OCI-LY3 (cell line): ENCODE results near the gene SLC39A3.

Experiments
- H2AFZ ChIP-seq: fragments of 200-600, 300-600 bp; shearing (Covaris generic); 2 replicates; pipeline ENCODE4 v1.6.0; 2014; ENCODE audit warnings: antibody characterized with exemption, low read depth, low read length
- H3K27ac ChIP-seq: fragments of 200-600, 300-600 bp; sonication (generic); 2 replicates; pipeline ENCODE4 v1.5.1; 2014; ENCODE audit warnings: mild to moderate bottlenecking, low read length, moderate library complexity, mixed read lengths
- H3K27me3 ChIP-seq: fragments of 200-600, 300-600 bp; sonication (generic); 2 replicates; pipeline ENCODE4 v1.6.1; 2014; ENCODE audit warnings: low read depth, low read length, mixed read lengths
- H3K36me3 ChIP-seq: fragments of 200-600, 300-600 bp; sonication (generic); replicated peaks from 2 replicates; pipeline ENCODE3; 2014; ENCODE audit warnings: low read depth, low read length, mixed read lengths
- H3K4me1 ChIP-seq: fragments of 300-600, 200-600 bp; sonication (generic); 2 replicates; pipeline ENCODE4 v1.6.1; 2014; ENCODE audit warnings: low read length, mixed read lengths
- H3K4me2 ChIP-seq: fragments of 200-600, 300-600 bp; sonication (generic); 2 replicates; pipeline ENCODE4 v1.6.1; 2014; ENCODE audit warnings: low read length, mixed read lengths
- H3K4me3 ChIP-seq: fragments of 300-600, 200-600 bp; sonication (generic); 2 replicates; pipeline ENCODE4 v1.5.1; 2014; ENCODE audit warnings: antibody characterized with exemption, mild to moderate bottlenecking, low read length, moderate library complexity
- H3K79me2 ChIP-seq: fragments of 300-600, 200-600 bp; shearing (Covaris generic); 2 replicates; pipeline ENCODE4 v1.6.1; 2014; ENCODE audit warnings: mild to moderate bottlenecking, low read length, mixed read lengths
- H3K9ac ChIP-seq: fragments of 300-600, 200-600 bp; shearing (Covaris generic); 2 replicates; pipeline ENCODE4 v1.6.0; 2014; ENCODE audit warnings: mild to moderate bottlenecking, low read length, moderate library complexity
- H3K9me3 ChIP-seq: fragments of 200-600, 300-600 bp; shearing (Covaris generic); 2 replicates; pipeline ENCODE4 v1.6.1; 2014; ENCODE audit warnings: low read length, mixed read lengths; ENCODE audit not compliant: insufficient read depth
- H4K20me1 ChIP-seq: fragments of 200-600, 300-600 bp; sonication (generic); 2 replicates; pipeline ENCODE4 v1.6.1; 2016; ENCODE audit warnings: low read length, mixed read lengths; ENCODE audit not compliant: insufficient read depth
- CTCF ChIP-seq: fragments of 200-600, 300-600 bp; sonication (generic); IDR thresholded peaks from 2 replicates; pipeline ENCODE4 v1.5.1; 2014; ENCODE audit warnings: antibody characterized with exemption, low read length, low read depth
- EZH2phosphoT487 ChIP-seq: fragments of 200-600 bp; shearing (Covaris generic); IDR thresholded peaks from 2 replicates; pipeline ENCODE4 v1.6.1; 2018; ENCODE audit warnings: antibody characterized with exemption, mixed run types, low read depth

Gene SLC39A3

GRCh38 chr19:2699413-2700140 is 40.2 kb downstream of the SLC39A3 start:
- Histone ChIP-seq H3K4me3 (no peak overlapping the region), H3K9ac (no peak overlapping the region), H3K79me2 (no peaks in the 10 kb centered on the region), H3K4me1 (peaks cover 22% of the 10 kb centered on the region), H3K27ac (peak overlapping the region; percentile 62), H3K4me2 (peak overlapping the region; percentile 67), H3K9me3 (no peaks in the 10 kb centered on the region), H4K20me1 (no peaks in the 10 kb centered on the region), H3K36me3 (no peaks in the 10 kb centered on the region), H2AFZ (no peak overlapping the region), H3K27me3 (peaks cover 13% of the 10 kb centered on the region; the same call in 1 of the 2 replicates)
- TF ChIP-seq CTCF (no peak), EZH2phosphoT487 (no peak)

GRCh38 chr19:2694196-2694595 is 45.6 kb downstream of the SLC39A3 start:
- Histone ChIP-seq H3K4me3 (no peak overlapping the region), H3K9ac (no peak overlapping the region), H3K79me2 (no peaks in the 10 kb centered on the region), H3K36me3 (no peaks in the 10 kb centered on the region), H3K27ac (no peak overlapping the region), H3K4me1 (peaks cover 16% of the 10 kb centered on the region), H3K9me3 (no peaks in the 10 kb centered on the region), H3K4me2 (no peak overlapping the region), H3K27me3 (peaks cover 12% of the 10 kb centered on the region), H4K20me1 (no peaks in the 10 kb centered on the region), H2AFZ (no peak overlapping the region)
- TF ChIP-seq EZH2phosphoT487 (no peak), CTCF (no peak)

- Histone ChIP-seq H2AFZ (peak overlapping the region; percentile 47; the same call in 1 of the 2 replicates), H3K79me2 (no peaks in the 10 kb centered on the region), H3K27me3 (peaks cover 12% of the 10 kb centered on the region), H3K27ac (no peak overlapping the region), H3K4me1 (peaks cover 10% of the 10 kb centered on the region), H3K9me3 (no peaks in the 10 kb centered on the region), H3K4me2 (no peak overlapping the region), H3K4me3 (no peak overlapping the region), H3K36me3 (no peaks in the 10 kb centered on the region), H3K9ac (no peak overlapping the region), H4K20me1 (no peaks in the 10 kb centered on the region)
- no peak for TF ChIP-seq CTCF
- no peak for TF ChIP-seq EZH2phosphoT487
These were observed 46.2 kb downstream of the SLC39A3 start for GRCh38 chr19:2693492-2694160.

- no peak overlapping the region for H3K4me3 ChIP-seq
- peaks cover 12% of the 10 kb centered on the region for H3K27me3 ChIP-seq
- H3K36me3 ChIP-seq = no peaks in the 10 kb centered on the region
- no peak overlapping the region for H2AFZ ChIP-seq
- no peak overlapping the region for H3K27ac ChIP-seq
- H3K4me1 ChIP-seq = 0 out of 2 replicates have a peak, but pooled peaks cover 4% of the 10 kb centered on the region
- no peak overlapping the region for H3K4me2 ChIP-seq
- no peaks in the 10 kb centered on the region for H3K79me2 ChIP-seq
- no peaks in the 10 kb centered on the region for H3K9me3 ChIP-seq
- no peak for TF ChIP-seq EZH2phosphoT487
- H4K20me1 ChIP-seq = no peaks in the 10 kb centered on the region
- no peak overlapping the region for H3K9ac ChIP-seq
These were observed 47.9 kb downstream of the SLC39A3 start for GRCh38 chr19:2691951-2692350.
